Keratinocyte (primary cell): Measurements from ENCODE around the gene DNAJC11. TPM values are rescaled to one million over a fixed set of nuclear protein-coding genes. Genes with fewer than 3 reads are reported as not detected.

Experiments used
- DNase-seq: peaks from one replicate; pipeline ENCODE4 v3.0.0-alpha.2; 2011; ENCODE audit warnings: low read depth, missing footprints, low spot score
- FAIRE-seq: peaks from 2 replicates; lab custom pipeline; 2011; peaks lifted over from hg19 to GRCh38; lab: Jason Lieb, UNC
- H2AFZ ChIP-seq: 2 replicates; pipeline ENCODE4 v1.6.0; 2012; ENCODE audit warnings: low read length, control low read depth, inconsistent platforms; ENCODE audit not compliant: control insufficient read depth
- H3K27ac ChIP-seq: 2 replicates; pipeline ENCODE4 v1.5.1; 2011; ENCODE audit warnings: low read length; ENCODE audit not compliant: control insufficient read depth, insufficient read depth
- H3K27me3 ChIP-seq: 3 replicates; pipeline ENCODE4 v1.6.0; 2011; ENCODE audit warnings: low read length; ENCODE audit not compliant: control insufficient read depth, insufficient read depth; ENCODE audit errors: extremely low read depth
- H3K36me3 ChIP-seq, 2 experiments: 2 replicates in 1 of 2; 3 replicates in 1 of 2; pipeline ENCODE4 v1.5.1; 2011; ENCODE audit warnings: low read length in 2 of 2, mild to moderate bottlenecking in 1 of 2; ENCODE audit not compliant: control insufficient read depth in 2 of 2, insufficient read depth in 2 of 2; ENCODE audit errors: extremely low read depth in 1 of 2
- H3K4me1 ChIP-seq: 3 replicates; pipeline ENCODE4 v1.5.1; 2011; ENCODE audit warnings: low read length; ENCODE audit not compliant: control insufficient read depth, insufficient read depth; ENCODE audit errors: extremely low read depth
- H3K4me2 ChIP-seq: 3 replicates; pipeline ENCODE4 v1.6.0; 2011; ENCODE audit warnings: low read depth, low read length; ENCODE audit not compliant: control insufficient read depth, insufficient read depth; ENCODE audit errors: extremely low read depth
- H3K4me3 ChIP-seq, 3 experiments: fragments of 200-600 bp in 1 of 3; sonication (generic) in 1 of 3; 2 replicates in 2 of 3; 3 replicates in 1 of 3; pipeline ENCODE4 v1.5.1; 2011 to 2016; ENCODE audit warnings: low read length in 3 of 3, mild to moderate bottlenecking in 3 of 3, control low read depth in 2 of 3, inconsistent platforms in 1 of 3, low read depth in 1 of 3, mixed read lengths in 1 of 3, mixed run types in 1 of 3, moderate library complexity in 1 of 3; ENCODE audit not compliant: control insufficient read depth in 2 of 3, insufficient read depth in 2 of 3; ENCODE audit errors: extremely low read depth in 1 of 3
- H3K79me2 ChIP-seq: 2 replicates; pipeline ENCODE4 v1.6.0; 2012; ENCODE audit warnings: low read length; ENCODE audit not compliant: control insufficient read depth, insufficient read depth
- H3K9ac ChIP-seq: 3 replicates; pipeline ENCODE4 v1.6.0; 2011; ENCODE audit warnings: low read length; ENCODE audit not compliant: control insufficient read depth, insufficient read depth; ENCODE audit errors: extremely low read depth
- H3K9me1 ChIP-seq: 3 replicates; pipeline ENCODE4 v1.6.0; 2011; ENCODE audit warnings: low read length; ENCODE audit not compliant: control insufficient read depth, insufficient read depth; ENCODE audit errors: extremely low read depth
- H3K9me3 ChIP-seq: 2 replicates; pipeline ENCODE4 v1.5.1; 2012; ENCODE audit warnings: low read depth, low read length; ENCODE audit not compliant: control insufficient read depth
- H4K20me1 ChIP-seq: 3 replicates; pipeline ENCODE4 v1.6.0; 2011; ENCODE audit warnings: low read length; ENCODE audit not compliant: control insufficient read depth, insufficient read depth; ENCODE audit errors: extremely low read depth
- EZH2 ChIP-seq: IDR thresholded peaks from one replicate; pipeline ENCODE4 v1.6.1; 2012; ENCODE audit warnings: inconsistent platforms, mild to moderate bottlenecking, low read length, moderate library complexity
- dilution Hi-C: fragments of 300-500 bp; cut with MboI; formaldehyde crosslinking; loops from one replicate; pipeline ENCODE4 v1.7.0; 2020; ENCODE audit warnings: low sequenced_read_pairs; ENCODE audit not compliant: extremely low pct_ligation_motif_present
- polyA plus RNA-seq, 5 experiments: library from polyadenylated mRNA; depleted of rRNA in 3 of 5; stranded (reverse) in 3 of 5; stranded (forward) in 1 of 5; unstranded in 1 of 5; fragments of >200 nt; gene quantifications; 1 replicate in 1 of 5; 2 replicates in 3 of 5; 3 replicates in 1 of 5; pipeline versions ENCODE4 v1.2.1 to v1.2.3, GENCODE V29; 2011 to 2012; ENCODE audit warnings: missing spikeins in 2 of 5, low read depth in 1 of 5, low replicate concordance in 1 of 5
- TF ChIP-seq, protein P1 (sequence below), 3 experiments: IDR thresholded peaks in 1 of 3; conservative IDR thresholded peaks in 1 of 3; optimal IDR thresholded peaks in 1 of 3; 2 replicates in 2 of 3; 3 replicates in 1 of 3; pipeline versions ENCODE3 to v1.5.1; 2011; ENCODE audit warnings: low read length in 3 of 3, mild to moderate bottlenecking in 3 of 3, moderate library complexity in 2 of 3, control low read depth in 1 of 3, inconsistent platforms in 1 of 3; ENCODE audit not compliant: insufficient read depth in 2 of 3; ENCODE audit errors: extremely low read depth in 1 of 3

Gene DNAJC11
- polyA plus RNA-seq, 1 donor (not counting 4 experiments of a cell fraction or from before 2014, with no cell fraction given): 40.8 TPM

DNA sequence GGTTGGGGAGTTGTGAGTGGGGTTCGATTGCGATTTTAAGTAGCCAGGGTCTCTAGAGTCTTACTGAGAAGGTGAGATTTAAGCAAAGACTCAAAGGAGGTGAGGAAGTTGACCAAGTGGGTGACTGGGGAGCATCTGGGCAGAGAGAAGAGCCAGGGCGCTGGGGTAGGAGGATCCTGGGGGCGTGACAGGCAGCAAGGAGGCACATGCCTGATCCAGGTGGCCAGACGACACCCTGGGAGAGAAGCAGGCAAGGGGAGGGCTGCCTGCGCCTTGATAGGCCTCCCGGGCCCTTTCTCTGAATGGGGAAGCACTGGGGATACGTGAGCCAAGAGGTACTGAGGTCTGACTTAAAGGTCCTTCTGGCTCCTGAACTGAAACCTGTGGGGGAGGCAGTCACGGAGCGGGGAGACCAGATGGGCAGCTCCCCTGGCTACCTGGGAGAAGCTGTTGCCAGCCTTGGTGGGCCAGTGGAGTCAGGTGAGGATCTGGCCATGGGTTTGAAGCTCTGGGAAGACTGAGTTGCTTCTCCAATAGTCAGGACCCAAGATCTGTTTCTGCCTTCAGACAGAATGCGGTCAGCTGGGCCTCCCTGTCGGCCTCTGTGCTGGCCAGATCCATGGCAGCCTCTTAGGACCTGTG lies 116.4 kb downstream of the DNAJC11 start:
- Histone ChIP-seq H3K4me2 (no peak overlapping the region), H3K4me3 (no peak overlapping the region), H3K27ac (no peak overlapping the region), H3K9me3 (no peaks in the 10 kb centered on the region), H3K4me1 (peaks cover 52% of the 10 kb centered on the region), H3K36me3 (peaks cover 9 to 30% of the 10 kb centered on the region in 2 experiments), H2AFZ (no peak overlapping the region), H3K9me1 (peaks cover 7% of the 10 kb centered on the region), H3K9ac (no peak overlapping the region), H4K20me1 (peaks cover 23% of the 10 kb centered on the region), H3K79me2 (peaks cover 14% of the 10 kb centered on the region), H3K27me3 (no peaks in the 10 kb centered on the region)
- dilution Hi-C loops: no loop called here
- DNase-seq: no peak
- FAIRE-seq: no peak
- TF ChIP-seq, protein P1, sequence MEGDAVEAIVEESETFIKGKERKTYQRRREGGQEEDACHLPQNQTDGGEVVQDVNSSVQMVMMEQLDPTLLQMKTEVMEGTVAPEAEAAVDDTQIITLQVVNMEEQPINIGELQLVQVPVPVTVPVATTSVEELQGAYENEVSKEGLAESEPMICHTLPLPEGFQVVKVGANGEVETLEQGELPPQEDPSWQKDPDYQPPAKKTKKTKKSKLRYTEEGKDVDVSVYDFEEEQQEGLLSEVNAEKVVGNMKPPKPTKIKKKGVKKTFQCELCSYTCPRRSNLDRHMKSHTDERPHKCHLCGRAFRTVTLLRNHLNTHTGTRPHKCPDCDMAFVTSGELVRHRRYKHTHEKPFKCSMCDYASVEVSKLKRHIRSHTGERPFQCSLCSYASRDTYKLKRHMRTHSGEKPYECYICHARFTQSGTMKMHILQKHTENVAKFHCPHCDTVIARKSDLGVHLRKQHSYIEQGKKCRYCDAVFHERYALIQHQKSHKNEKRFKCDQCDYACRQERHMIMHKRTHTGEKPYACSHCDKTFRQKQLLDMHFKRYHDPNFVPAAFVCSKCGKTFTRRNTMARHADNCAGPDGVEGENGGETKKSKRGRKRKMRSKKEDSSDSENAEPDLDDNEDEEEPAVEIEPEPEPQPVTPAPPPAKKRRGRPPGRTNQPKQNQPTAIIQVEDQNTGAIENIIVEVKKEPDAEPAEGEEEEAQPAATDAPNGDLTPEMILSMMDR (optimal IDR thresholded peaks at IDR 0.05 in 1 of 3, IDR thresholded peaks at IDR 0.05 in 1 of 3, conservative IDR thresholded peaks at IDR 0.05 in 1 of 3; ENCODE audit: extremely low read depth in 1 of 3, insufficient read depth in 2 of 3, low read length in 3 of 3): no peak
- no peak for TF ChIP-seq EZH2

Other genes starting within 250 kb of the DNAJC11 start
- 12.2 to 35.8 TPM (median 12.4 TPM) in 3 replicates for gene TNFRSF25, start 235.6 kb downstream of the DNAJC11 start, polyA plus RNA-seq
- 11.8 to 27.7 TPM (median 13.4 TPM) in 3 replicates for gene PLEKHG5, start 210.1 kb downstream of the DNAJC11 start, polyA plus RNA-seq
- gene NOL9, start 147.3 kb downstream of the DNAJC11 start, polyA plus RNA-seq: 13.7 to 24.6 TPM (median 23.2 TPM) in 3 replicates
- gene TAS1R1, start 146.5 kb downstream of the DNAJC11 start, polyA plus RNA-seq: not detected in 3 replicates
- gene ZBTB48, start 121.8 kb downstream of the DNAJC11 start, polyA plus RNA-seq: 9.7 to 21.1 TPM (median 10.9 TPM) in 3 replicates
- 24.8 to 51.0 TPM (median 32.8 TPM) in 3 replicates for gene KLHL21, start 98.9 kb downstream of the DNAJC11 start, polyA plus RNA-seq
- 2.4 to 8.3 TPM (median 4.5 TPM) in 3 replicates for gene PHF13, start 88.1 kb downstream of the DNAJC11 start, polyA plus RNA-seq
- gene THAP3, start 76.9 kb downstream of the DNAJC11 start, polyA plus RNA-seq: 5.1 to 6.0 TPM (median 5.1 TPM) in 3 replicates
- gene CAMTA1, start 83.6 kb upstream of the DNAJC11 start, polyA plus RNA-seq: 30.5 to 54.4 TPM (median 51.4 TPM) in 3 replicates